Activated T-helper 1 cell treated with anti-CD3 and anti-CD28 coated beads, Interleukin-12 subunit alpha, Interleukin-12 subunit beta, Interleukin-2, Interleukin-4 antibody, amounts not matched to agents 30 ng/mL and 10 ng/mL and 1 ng/mL, durations not matched to agents 14 hours and 24 hours and 36 hours (primary cell): Measurements from ENCODE around the gene MAMDC2. TPM values are rescaled to one million over a fixed set of nuclear protein-coding genes. Genes with fewer than 3 reads are reported as not detected.
"Not testable (repeated sequence)": the region's sequence is repeated elsewhere in the genome, so short reads cannot be mapped to it uniquely, and the experiment has no call there.

ENCODE experiments used
- DNase-seq: peaks from one replicate; pipeline ENCODE4 v3.0.0; 2021; ENCODE audit warnings: low spot score
- H3K27ac Mint-ChIP-seq: one replicate; pipeline ENCODE4 v1.8.0; 2021; ENCODE audit warnings: mild to moderate bottlenecking, mixed read lengths
- H3K27me3 Mint-ChIP-seq: one replicate; pipeline ENCODE4 v1.8.0; 2022; ENCODE audit warnings: mild to moderate bottlenecking, moderate library complexity, mixed read lengths; ENCODE audit not compliant: insufficient read depth
- H3K36me3 Mint-ChIP-seq: one replicate; pipeline ENCODE4 v1.8.0; 2021; ENCODE audit warnings: low read depth, mixed read lengths
- H3K4me1 Mint-ChIP-seq: one replicate; pipeline ENCODE4 v1.8.0; 2021; ENCODE audit warnings: low read depth, mixed read lengths
- H3K4me3 Mint-ChIP-seq: one replicate; pipeline ENCODE4 v1.8.0; 2021; ENCODE audit warnings: mild to moderate bottlenecking, moderate library complexity, mixed read lengths
- H3K9me3 Mint-ChIP-seq: one replicate; pipeline ENCODE4 v1.8.0; 2021; ENCODE audit warnings: mixed read lengths
- intact Hi-C: fragments of 100-400 bp; cut with micrococcal nuclease; formaldehyde crosslinking; loops from one replicate; pipeline ENCODE4 v1.15.1; 2024
- total RNA-seq: library from RNA; stranded (reverse); gene quantifications from 2 replicates; pipeline ENCODE4 v1.2.3, GENCODE V29; 2022

MAMDC2 gene
- total RNA-seq, 1 donor from 2014 or later: not detected

DNA sequence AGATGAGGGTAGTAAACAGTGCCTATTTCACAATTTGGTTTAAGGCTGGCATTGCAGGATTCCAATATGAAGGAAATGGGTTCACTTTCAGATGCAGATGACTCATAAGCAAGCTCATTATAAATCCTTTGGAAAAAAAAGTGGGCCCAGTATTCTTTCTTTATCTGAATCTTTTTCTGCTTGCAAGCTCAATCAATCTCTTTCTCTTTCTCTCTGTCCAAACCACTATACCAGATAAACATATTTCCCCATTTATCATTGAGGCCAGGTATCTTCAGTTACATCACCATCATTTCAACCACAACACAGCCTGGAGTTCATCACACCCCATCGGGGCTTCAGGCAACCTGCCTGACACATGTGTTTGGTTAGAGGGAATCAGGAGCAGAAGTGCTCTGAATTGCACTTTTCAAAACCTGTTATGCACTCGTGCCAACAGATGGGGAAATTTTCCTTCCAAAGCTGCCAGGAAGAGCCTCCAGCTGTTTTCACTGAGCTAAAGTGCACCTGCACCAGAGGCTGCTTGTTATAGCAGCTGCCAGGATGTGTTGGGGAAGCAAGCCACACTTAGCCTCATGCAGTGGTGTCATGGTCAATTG lies 30.0 kb upstream of the MAMDC2 start:
- intact Hi-C loops: no loop called here
- Mint-ChIP-seq H3K4me1 (no peaks in the 10 kb centered on the region), H3K36me3 (no peaks in the 10 kb centered on the region), H3K4me3 (no peak overlapping the region), H3K9me3 (no peaks in the 10 kb centered on the region), H3K27me3 (no peaks in the 10 kb centered on the region), H3K27ac (no peak overlapping the region)
- no peak for DNase-seq

DNA sequence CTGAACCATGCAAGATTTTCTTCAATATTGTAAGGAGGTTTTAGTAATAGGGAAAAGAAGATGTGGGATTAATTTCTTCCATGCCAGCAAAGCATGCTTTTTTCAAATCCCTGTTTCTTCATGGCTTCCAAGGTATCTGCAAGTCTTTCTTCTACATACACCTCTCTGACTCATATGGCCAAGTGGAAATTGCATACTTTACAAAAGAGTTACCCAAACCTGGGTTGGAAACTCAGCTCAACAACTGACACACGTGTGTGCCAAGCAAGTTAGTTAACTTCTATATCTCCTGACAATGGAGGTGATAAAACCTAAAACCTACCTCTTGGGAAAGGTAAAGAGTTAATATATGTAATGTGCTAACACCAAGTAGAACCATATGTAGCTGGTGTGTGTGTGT lies 28.5 kb upstream of the MAMDC2 start:
- no peaks in the 10 kb centered on the region for H3K4me1 Mint-ChIP-seq
- H3K36me3 Mint-ChIP-seq: no peaks in the 10 kb centered on the region
- peaks cover 3% of the 10 kb centered on the region for H3K27me3 Mint-ChIP-seq
- H3K9me3 Mint-ChIP-seq: no peaks in the 10 kb centered on the region
- H3K27ac Mint-ChIP-seq: no peak overlapping the region
- H3K4me3 Mint-ChIP-seq: no peak overlapping the region
- intact Hi-C loops: no loop called here
- no peak for DNase-seq

DNA sequence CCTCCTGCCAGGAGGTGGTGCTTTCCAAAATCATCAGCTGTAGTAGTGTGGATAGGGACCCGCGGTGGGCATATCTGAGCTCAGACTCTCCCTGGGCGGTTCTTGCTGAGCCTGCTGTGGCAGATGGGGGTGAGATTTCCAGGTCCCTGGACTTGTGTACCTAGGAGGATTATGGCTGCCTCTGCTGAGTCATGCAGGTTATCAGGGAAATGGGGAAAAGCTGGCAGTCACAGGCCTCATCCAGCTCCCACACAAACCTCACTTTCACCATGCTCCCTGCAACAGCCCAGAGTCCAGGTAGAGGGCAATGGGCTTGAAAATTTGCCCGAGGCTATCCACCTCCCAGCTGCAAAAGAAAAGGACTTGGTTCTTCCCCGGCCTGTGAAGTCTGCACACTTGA lies 23.4 kb upstream of the MAMDC2 start:
- DNase-seq: no peak
- no peak overlapping the region for H3K27ac Mint-ChIP-seq
- no peaks in the 10 kb centered on the region for H3K9me3 Mint-ChIP-seq
- no peaks in the 10 kb centered on the region for H3K4me1 Mint-ChIP-seq
- H3K36me3 Mint-ChIP-seq: no peaks in the 10 kb centered on the region
- no peak overlapping the region for H3K4me3 Mint-ChIP-seq
- peaks cover 3% of the 10 kb centered on the region for H3K27me3 Mint-ChIP-seq
- intact Hi-C loops: no loop called here

DNA sequence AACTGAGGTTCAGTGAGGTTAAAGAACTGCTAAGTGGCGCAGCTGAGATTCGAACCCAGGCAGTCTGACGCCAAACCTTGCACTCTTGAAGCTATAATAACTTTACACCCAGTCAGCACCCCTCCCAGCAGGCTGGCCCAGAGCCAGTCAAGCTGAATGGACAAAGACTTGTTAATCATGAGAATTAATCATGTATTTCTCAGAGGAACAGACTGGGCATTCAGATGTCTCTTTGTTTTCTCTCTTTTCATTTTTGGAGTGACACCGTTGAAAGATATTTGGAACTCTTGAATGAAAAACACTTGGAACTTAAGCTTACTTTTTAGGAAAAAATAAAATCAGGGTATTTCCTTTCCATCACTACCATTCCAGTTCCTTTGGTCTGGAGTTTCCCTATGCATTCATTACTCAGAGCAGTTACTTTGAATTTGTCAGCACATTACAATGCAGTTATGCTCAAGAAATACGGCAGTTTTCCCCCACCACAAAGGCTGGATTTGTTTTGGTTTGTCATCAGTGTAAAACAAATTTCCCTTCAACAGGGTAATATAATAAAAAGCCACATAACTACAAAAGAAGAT lies 22.6 kb upstream of the MAMDC2 start:
- Mint-ChIP-seq H3K27ac (no peak overlapping the region), H3K9me3 (no peaks in the 10 kb centered on the region), H3K36me3 (no peaks in the 10 kb centered on the region), H3K27me3 (peaks cover 3% of the 10 kb centered on the region), H3K4me1 (no peaks in the 10 kb centered on the region), H3K4me3 (no peak overlapping the region)
- no peak for DNase-seq
- intact Hi-C loops: no loop called here

DNA sequence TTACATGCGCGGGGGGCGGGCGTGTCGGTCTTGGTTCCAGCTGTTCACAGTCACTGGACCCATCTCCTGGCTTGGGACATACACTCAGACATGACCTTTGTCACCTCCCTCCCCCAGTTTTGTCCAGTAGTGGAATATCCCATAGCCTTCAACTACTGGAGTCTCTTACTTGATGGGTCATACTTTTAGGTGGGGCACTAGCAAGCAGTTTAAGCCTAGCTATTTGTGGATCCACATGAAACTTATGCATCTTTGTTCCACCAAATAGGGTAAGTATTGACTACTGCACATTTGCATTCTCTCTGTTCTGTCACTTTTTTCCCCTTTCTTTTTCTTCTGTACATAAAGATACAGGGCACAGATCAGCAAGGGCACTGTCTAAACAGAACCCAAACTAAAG lies 15.4 kb upstream of the MAMDC2 start:
- H3K27me3 Mint-ChIP-seq: peaks cover 4% of the 10 kb centered on the region

DNA sequence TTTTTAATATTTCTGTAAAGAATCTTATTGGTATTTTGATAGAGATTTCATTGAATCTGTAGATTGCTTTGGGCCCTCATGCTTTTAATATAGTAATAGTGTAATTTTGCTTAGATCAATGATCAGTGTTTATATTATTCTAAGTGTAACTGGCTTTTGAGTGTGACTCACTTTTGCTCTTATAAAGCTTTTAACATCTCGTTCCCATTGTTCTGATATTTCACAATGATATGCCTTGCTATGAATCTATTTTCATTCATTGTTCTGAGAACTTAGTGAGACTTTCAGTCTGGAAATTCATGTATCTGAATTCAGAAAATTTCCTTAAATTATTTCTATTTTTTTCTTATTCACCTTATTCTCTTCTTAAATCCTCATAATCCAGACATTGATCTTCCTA lies 13.5 kb upstream of the MAMDC2 start:
- Mint-ChIP-seq H3K4me3 (no peak overlapping the region), H3K27me3 (peaks cover 4% of the 10 kb centered on the region), H3K4me1 (no peaks in the 10 kb centered on the region), H3K9me3 (no peaks in the 10 kb centered on the region), H3K27ac (no peak overlapping the region), H3K36me3 (no peaks in the 10 kb centered on the region)
- no peak for DNase-seq
- intact Hi-C loops: no loop called here

More for the DNA sequence above, 15.4 kb upstream of the MAMDC2 start:
- DNase-seq: no peak
- no peak overlapping the region for H3K27ac Mint-ChIP-seq
- no peaks in the 10 kb centered on the region for H3K4me1 Mint-ChIP-seq
- intact Hi-C loops: no loop called here
- no peaks in the 10 kb centered on the region for H3K9me3 Mint-ChIP-seq
- H3K4me3 Mint-ChIP-seq: no peak overlapping the region
- H3K36me3 Mint-ChIP-seq: no peaks in the 10 kb centered on the region

DNA sequence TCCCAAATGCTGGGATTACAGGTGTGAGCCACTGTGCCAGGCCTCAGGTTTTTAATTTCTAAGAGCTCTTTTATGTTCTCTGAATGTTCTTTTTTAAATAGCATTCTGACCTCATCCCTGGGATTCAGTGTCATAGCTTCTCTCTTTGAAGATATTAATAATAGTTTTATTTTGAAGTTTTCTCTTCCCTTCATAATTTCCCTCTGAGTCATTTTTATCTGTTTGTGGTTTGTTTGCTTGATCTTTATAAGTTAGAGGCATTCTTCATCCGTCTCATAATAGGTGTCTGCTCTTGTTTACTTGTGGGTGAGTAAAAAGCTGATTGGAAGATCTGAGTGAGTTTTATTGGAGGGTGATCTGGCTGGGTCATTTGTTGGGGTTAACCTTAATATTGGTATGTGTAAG lies 12.5 kb upstream of the MAMDC2 start:
- DNase-seq: no peak
- Mint-ChIP-seq H3K27me3 (peaks cover 4% of the 10 kb centered on the region), H3K27ac (no peak overlapping the region), H3K36me3 (no peaks in the 10 kb centered on the region), H3K4me3 (no peak overlapping the region), H3K4me1 (no peaks in the 10 kb centered on the region), H3K9me3 (no peaks in the 10 kb centered on the region)
- intact Hi-C loops: no loop called here

DNA sequence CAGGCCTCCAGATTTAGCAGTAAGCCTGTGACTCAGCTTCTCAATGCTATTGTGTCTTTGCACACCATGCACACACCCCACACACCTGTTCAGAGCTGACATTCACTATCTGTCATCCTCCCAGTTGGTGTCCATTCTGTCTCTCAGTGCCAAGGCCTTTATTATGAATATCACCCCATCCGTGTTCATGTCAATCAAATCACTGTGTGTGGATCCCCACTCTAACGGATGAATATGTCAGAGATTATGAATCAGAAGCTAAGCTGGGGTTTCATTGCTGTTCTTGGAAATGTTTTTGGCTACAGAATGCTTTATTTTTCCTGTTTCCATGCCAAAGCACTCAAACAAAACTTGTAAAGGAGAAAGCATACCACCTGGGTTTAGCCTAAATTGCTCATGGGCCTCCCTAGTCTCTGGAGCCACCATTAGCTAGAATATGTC lies 9.4 kb upstream of the MAMDC2 start:
- Mint-ChIP-seq H3K27me3 (peaks cover 4% of the 10 kb centered on the region), H3K4me1 (no peaks in the 10 kb centered on the region), H3K27ac (no peak overlapping the region), H3K9me3 (peaks cover 5% of the 10 kb centered on the region), H3K4me3 (no peak overlapping the region), H3K36me3 (no peaks in the 10 kb centered on the region)
- no peak for DNase-seq
- intact Hi-C loops: no loop called here

DNA sequence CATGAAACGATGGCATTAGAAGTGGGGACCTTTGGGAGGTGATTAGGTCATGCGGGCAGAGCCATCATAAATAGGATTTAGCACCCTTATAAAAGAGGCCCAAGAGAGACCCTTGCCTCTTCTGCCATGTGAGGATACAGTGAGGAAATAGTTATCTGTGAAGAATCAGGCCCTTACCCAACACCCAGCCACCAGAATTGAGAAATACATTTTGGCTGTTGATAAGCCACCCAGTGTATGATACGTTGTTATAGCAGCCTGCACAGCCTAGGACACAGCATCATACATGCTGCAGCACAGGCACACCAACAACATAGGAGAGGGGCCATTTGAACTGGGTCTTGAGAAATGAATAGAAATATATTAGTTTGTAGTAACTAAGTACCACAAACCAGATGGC lies 8.0 kb upstream of the MAMDC2 start:
- Mint-ChIP-seq H3K4me1 (no peaks in the 10 kb centered on the region), H3K9me3 (peaks cover 5% of the 10 kb centered on the region), H3K27ac (no peak overlapping the region), H3K4me3 (no peak overlapping the region), H3K27me3 (peaks cover 2% of the 10 kb centered on the region), H3K36me3 (no peaks in the 10 kb centered on the region)
- intact Hi-C loops: no loop called here
- DNase-seq: no peak

DNA sequence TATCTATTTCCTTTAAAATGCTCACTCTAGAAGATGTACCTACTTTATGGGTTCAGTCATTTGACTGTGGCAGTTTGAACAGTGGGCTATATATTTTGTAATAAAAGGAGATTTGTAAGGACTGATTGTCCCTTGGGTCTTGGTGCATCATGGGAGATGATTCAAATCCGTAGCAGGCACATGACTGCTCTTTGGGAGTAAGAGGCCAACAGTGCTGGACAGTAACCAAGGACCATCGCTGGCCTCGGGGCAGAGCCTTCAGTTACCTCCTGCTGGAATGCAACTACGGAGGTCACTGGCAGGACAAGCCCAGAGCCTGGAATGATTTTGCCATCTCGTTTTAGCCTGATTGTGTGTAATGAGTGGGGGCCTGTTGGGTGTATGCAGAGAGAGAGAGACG lies 7.0 kb upstream of the MAMDC2 start:
- Mint-ChIP-seq H3K27ac (no peak overlapping the region), H3K27me3 (peaks cover 5% of the 10 kb centered on the region), H3K36me3 (no peaks in the 10 kb centered on the region), H3K4me1 (no peaks in the 10 kb centered on the region), H3K4me3 (no peak overlapping the region), H3K9me3 (peaks cover 5% of the 10 kb centered on the region)
- intact Hi-C loops: no loop called here
- DNase-seq: no peak

DNA sequence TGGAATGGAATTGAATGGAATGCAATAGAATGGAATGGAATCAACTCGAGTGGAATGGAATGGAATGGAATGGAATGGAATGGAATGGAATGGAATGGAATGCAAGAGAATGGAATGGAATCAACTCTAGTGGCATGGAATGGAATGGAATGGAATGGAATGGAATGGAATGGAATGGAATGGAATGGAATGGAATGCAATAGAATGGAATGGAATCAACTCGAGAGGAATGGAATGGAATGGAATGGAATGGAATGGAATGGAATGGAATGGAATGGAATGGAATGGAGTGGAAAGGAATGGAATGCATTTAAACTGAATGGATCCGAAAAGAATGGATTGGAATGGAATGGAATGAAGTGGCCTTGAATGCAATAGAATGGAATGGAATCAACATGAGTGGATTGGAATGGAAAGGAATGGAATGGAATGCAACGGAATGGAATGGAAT lies 5.5 kb upstream of the MAMDC2 start:
- DNase-seq, H3K27ac Mint-ChIP-seq, intact Hi-C loops, H3K4me1 Mint-ChIP-seq, H3K36me3 Mint-ChIP-seq, H3K9me3 Mint-ChIP-seq, H3K4me3 Mint-ChIP-seq: not testable (repeated sequence)
- peaks cover 10% of the 10 kb centered on the region for H3K27me3 Mint-ChIP-seq

DNA sequence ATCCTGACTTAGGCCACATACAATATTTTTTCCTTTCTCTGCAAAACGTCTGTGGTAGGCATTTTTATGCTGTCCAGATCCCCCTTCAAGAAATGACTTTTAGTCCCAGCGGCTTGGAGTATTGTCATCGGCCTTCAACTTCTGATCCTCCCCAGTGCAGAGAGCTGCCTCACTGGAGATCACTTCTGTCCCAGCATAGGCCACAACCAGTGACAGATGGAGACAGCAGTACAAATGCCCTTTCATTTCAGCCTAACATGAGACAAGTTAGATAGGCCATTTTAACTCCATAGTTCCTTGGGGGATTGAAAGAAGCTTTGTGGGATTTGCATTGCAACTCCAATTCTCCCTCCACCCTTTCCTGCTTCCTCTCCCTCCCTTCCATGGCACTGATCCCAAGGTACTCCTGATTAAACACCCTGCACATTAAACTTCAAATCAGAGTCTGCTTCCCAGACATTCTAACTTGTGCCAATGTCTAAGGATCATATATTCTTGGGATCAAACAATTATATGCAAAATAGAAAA lies 3.2 kb upstream of the MAMDC2 start:
- H3K9me3 Mint-ChIP-seq: peaks cover 5% of the 10 kb centered on the region

DNA sequence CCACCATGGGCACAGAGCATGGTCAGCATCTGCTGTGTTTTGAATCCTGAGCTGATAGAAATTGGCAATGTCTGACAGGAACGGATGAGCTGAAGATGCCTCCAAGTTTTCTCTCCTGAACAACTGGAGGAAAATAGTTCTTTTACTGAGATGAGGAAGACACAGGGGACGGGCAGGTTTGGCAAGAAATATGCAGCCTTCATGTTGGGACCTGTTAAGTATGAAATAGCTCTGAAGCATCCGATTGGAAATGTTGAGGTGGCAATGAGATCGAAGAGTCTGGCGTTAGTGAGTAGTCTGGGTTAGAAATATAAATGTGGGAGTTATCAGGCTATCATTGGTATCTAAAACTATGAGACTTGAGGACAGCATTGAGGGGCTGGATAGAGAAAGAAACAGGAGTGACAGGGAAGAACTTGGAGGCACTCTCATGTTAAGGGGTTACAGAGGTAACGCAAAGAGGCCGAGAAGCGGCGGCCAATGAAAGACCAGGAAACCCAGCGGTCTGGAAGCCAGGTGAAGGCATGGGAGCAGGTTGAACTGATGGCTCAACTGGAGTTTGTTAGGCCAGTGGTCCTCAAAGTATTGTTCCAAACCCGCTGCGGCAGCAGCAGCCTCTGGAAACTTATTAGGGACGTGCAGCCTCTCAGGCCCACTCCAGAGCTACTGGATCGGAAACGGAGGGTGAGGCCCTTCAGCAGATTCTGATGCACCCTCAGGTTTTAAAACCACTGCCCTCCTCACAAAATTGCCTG lies 1.0 kb upstream of the MAMDC2 start:
- intact Hi-C loops: no loop called here
- Mint-ChIP-seq H3K27me3 (peaks cover 33% of the 10 kb centered on the region), H3K36me3 (no peaks in the 10 kb centered on the region), H3K4me1 (no peaks in the 10 kb centered on the region), H3K27ac (no peak overlapping the region), H3K9me3 (peaks cover 5% of the 10 kb centered on the region), H3K4me3 (no peak overlapping the region)
- DNase-seq: no peak

More for the DNA sequence above, 3.2 kb upstream of the MAMDC2 start:
- H3K36me3 Mint-ChIP-seq: no peaks in the 10 kb centered on the region
- DNase-seq: no peak
- H3K4me3 Mint-ChIP-seq: no peak overlapping the region
- intact Hi-C loops: no loop called here
- peaks cover 28% of the 10 kb centered on the region for H3K27me3 Mint-ChIP-seq
- no peaks in the 10 kb centered on the region for H3K4me1 Mint-ChIP-seq
- no peak overlapping the region for H3K27ac Mint-ChIP-seq
